ENCODE data around the gene CACNG6. TPM values are rescaled to one million over a fixed set of nuclear protein-coding genes. Genes with fewer than 3 reads are reported as not detected.
"Not testable (repeated sequence)": the region's sequence is repeated elsewhere in the genome, so short reads cannot be mapped to it uniquely, and the experiment has no call there.

Gene CACNG6
- total and polyA plus RNA-seq, 8 donors = not detected

DNA sequence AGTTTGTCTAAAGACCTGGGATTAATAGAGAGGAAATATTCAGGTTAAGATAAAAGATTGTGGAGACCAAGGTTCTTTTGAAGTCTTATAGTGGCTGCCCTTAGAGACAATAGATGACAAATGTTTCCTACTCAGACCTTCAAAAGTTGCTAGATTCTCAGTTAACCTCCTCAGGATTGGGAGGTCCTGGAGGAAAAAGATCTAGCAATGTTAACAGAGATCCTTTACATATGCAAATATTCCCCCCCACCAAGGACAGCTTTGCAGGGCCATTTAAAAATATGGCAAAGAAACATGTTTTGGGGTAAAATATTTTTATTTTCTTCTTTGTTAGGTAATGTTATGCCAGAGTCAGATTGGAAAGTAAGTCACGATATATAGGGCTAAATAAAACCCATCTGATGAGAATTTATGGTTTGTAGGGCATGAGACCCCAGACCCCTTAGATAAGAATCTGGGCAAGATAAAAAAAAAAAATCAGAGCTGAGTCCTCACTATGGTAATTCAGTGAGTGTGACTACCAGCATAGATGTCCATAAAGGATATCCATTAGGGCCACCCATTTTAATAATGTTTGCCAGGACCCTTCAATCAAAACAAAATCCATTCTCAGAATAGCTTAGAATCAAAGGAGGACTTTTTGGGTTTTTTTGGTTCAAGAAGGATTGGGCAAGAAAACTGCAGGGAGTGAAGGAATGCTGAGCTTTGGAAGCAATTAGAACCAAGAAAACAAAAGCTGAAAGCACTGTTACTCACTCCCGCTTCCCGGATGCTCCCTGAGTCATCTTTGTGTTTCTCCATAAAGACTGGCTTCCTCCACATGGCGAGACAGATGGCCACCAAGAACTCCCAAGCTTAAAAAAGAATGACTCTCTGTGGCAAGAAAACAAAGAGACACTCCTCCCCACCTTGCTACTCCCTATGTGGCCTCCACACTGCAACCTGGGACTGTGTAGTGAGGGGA, 44.1 kb downstream of the CACNG6 start:
- WGBS, 2 donors = 36 to 51% methylated on average over 4 of the region's 4 CpGs
- Histone ChIP-seq H3K4me3 (no peak overlapping the region), H3K9me3 (no peaks in the 10 kb centered on the region), H3K27ac (no peak overlapping the region), H3K36me3 (no peaks in the 10 kb centered on the region), H3K27me3 (no peaks in the 10 kb centered on the region), H3K4me1 (no peaks in the 10 kb centered on the region)
- ATAC-seq (no peak), DNase-seq (no peak), FAIRE-seq (no peak)
- TF ChIP-seq CTCF (IDR thresholded peaks at IDR 0.05) = no peak
- intact Hi-C loops (cut with DNase I) = loop anchor here in 1 of 3 donors (10.0 kb wide), 1 partner anchor 231 kb away; no protein-coding TSS in a partner anchor

DNA sequence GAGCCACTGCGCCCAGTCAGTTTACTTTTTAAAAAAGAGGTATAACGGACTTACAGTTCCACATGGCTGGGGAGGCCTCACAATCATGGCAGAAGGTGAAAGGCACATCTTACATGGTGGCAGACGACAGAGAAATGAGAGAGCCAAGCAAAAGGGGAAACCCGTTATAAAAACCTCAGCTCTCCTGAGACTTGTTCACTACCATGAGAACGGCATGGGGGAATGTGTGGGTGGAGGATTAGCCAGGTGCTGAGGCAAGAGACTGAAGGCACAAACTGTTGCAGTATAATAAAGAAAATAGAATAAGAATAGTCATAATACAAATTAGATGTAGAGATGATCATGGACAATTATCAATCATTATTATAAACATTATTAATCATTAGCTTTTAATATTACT, 45.1 kb downstream of the CACNG6 start:
- DNase-seq, H3K9me3 ChIP-seq, FAIRE-seq, ATAC-seq, H3K27me3 ChIP-seq, H3K4me3 ChIP-seq, H3K36me3 ChIP-seq, H3K4me1 ChIP-seq, H3K27ac ChIP-seq: not testable (repeated sequence)
- WGBS, 2 donors = 51 to 74% methylated on average over 5 of the region's 5 CpGs
- intact Hi-C loops (cut with DNase I) = loop anchor here in 1 of 3 donors (10.0 kb wide), 1 partner anchor 232 kb away; no protein-coding TSS in a partner anchor

DNA sequence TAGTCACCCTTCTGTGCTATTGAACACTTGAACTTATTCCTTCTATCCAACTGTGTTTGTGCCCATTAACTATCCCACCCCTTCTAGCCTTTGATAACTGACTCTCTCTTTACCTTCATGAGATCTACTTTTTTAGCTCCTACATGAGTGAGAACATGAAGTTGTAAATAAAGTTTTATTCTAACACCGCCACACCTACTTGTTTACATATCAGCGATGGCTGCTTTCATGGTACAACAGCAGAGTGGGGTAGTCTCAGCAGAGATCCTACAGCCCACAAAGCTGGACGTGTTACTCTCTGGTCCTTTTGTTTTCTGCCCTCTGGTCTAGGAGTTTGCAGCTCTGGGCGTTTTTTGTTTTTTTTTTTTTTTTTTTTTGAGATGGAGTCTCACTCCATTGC, 48.6 kb downstream of the CACNG6 start:
- WGBS, 2 donors = 65 to 71% methylated on average over 4 of the region's 4 CpGs
- Histone ChIP-seq H3K4me1 (no peaks in the 10 kb centered on the region), H3K27me3 (no peaks in the 10 kb centered on the region), H3K27ac (no peak overlapping the region), H3K4me3 (no peak overlapping the region), H3K36me3 (no peaks in the 10 kb centered on the region), H3K9me3 (no peaks in the 10 kb centered on the region)
- ATAC-seq = no peak
- intact Hi-C loops (cut with DNase I) = no loop called here
- FAIRE-seq = no peak
- no peak for DNase-seq
- TF ChIP-seq CTCF (IDR thresholded peaks at IDR 0.05) = no peak

DNA sequence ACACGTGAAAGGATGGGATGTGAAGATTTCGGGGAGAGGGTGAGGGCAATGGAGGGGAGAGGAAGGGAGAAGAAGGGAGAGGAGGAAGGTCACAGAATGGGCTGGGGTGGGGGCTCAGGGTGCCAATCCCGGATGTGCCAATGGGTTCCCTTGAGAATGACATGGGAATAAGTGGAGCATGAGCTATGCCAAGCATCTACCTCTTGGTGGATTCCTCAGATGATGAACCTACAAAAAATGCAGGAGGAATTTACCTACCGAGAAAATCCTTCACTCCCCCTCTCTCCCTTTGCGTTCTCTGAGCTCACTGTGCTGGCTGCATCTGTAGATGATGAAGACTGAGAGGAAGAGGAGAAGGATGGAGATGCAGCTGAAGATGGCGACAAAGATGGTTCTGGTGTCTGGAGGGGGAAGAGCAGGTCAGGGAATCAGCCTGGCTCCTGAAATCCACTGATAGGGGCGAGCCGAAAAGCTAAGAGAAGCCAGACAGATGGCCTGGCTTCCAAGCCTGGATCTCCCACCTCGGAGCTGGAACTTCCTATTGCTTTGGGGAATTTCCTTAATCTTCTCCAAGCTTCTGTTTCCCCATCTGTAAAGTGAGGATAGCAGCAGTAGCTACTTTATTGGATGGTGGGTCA, 50.7 kb downstream of the CACNG6 start:
- Histone ChIP-seq H3K4me1 (no peaks in the 10 kb centered on the region), H3K36me3 (no peaks in the 10 kb centered on the region), H3K9me3 (no peaks in the 10 kb centered on the region), H3K27me3 (no peaks in the 10 kb centered on the region), H3K4me3 (no peak overlapping the region), H3K27ac (no peak overlapping the region)
- DNase-seq (no peak), FAIRE-seq (no peak), ATAC-seq (no peak)
- intact Hi-C loops (cut with DNase I) = no loop called here
- TF ChIP-seq CTCF (IDR thresholded peaks at IDR 0.05) = no peak
- WGBS, 2 donors = 36 to 38% methylated on average over 9 of the region's 9 CpGs

GRCh38 chr19:54042989-54043388, 51.6 kb downstream of the CACNG6 start:
- Histone ChIP-seq H3K9me3 (no peaks in the 10 kb centered on the region), H3K27me3 (no peaks in the 10 kb centered on the region), H3K4me3 (no peak overlapping the region), H3K27ac (no peak overlapping the region), H3K36me3 (no peaks in the 10 kb centered on the region), H3K4me1 (no peaks in the 10 kb centered on the region)
- FAIRE-seq (no peak), DNase-seq (no peak), ATAC-seq (no peak)
- TF ChIP-seq CTCF (IDR thresholded peaks at IDR 0.05) = no peak
- intact Hi-C loops (cut with DNase I) = no loop called here
- WGBS, 2 donors = 54 to 62% methylated on average over 3 of the region's 3 CpGs

Measured in pancreas (tissue), 10 donors.